ENCODE data around the gene SCYGR6. TPM values are rescaled to one million over a fixed set of nuclear protein-coding genes. Genes with fewer than 3 reads are reported as not detected.

SCYGR6 gene
- total RNA-seq, 2 donors from 2014 or later: not detected

GRCh38 chr2:227720680-227721079 lies 3.9 kb downstream of the SCYGR6 start:
- Histone ChIP-seq H3K27me3 (replicated peaks; ENCODE audit: insufficient read depth) (no peaks in the 10 kb centered on the region), H3K4me1 (replicated peaks) (no peaks in the 10 kb centered on the region), H3K9me3 (no peaks in the 10 kb centered on the region), H3K27ac (no peak overlapping the region), H3K4me3 (no peak overlapping the region), H3K36me3 (no peaks in the 10 kb centered on the region)
- 91% methylated on average over 4 of the region's 4 CpGs for WGBS
- no peak for DNase-seq (ENCODE audit: low spot score)
- intact Hi-C loops (cut with DNase I): no loop called here
- TF ChIP-seq POLR2AphosphoS5 (IDR thresholded peaks at IDR 0.05): no peak
- no peak for TF ChIP-seq CTCF (IDR thresholded peaks at IDR 0.05)
- no peak for TF ChIP-seq POLR2A (IDR thresholded peaks at IDR 0.05)

- Histone ChIP-seq H3K4me3 (no peak overlapping the region), H3K36me3 (no peaks in the 10 kb centered on the region), H3K27ac (no peak overlapping the region), H3K4me1 (replicated peaks) (no peaks in the 10 kb centered on the region), H3K9me3 (no peaks in the 10 kb centered on the region), H3K27me3 (replicated peaks; ENCODE audit: insufficient read depth) (no peaks in the 10 kb centered on the region)
- no peak for DNase-seq (ENCODE audit: low spot score)
- no peak for TF ChIP-seq POLR2A (IDR thresholded peaks at IDR 0.05)
- TF ChIP-seq CTCF (IDR thresholded peaks at IDR 0.05): no peak
- no peak for TF ChIP-seq POLR2AphosphoS5 (IDR thresholded peaks at IDR 0.05)
- intact Hi-C loops (cut with DNase I): no loop called here
- WGBS: 94% methylated on average over 4 of the region's 4 CpGs
Measured at GRCh38 chr2:227719641-227720040, 4.9 kb downstream of the SCYGR6 start.

- no peaks in the 10 kb centered on the region for H3K4me1 ChIP-seq (replicated peaks)
- no peaks in the 10 kb centered on the region for H3K36me3 ChIP-seq
- H3K27ac ChIP-seq: no peak within 1 kb of the TSS
- peak; percentile 58 for DNase-seq (ENCODE audit: low spot score)
- intact Hi-C loops (cut with DNase I): no loop called here
- no peaks in the 10 kb centered on the region for H3K9me3 ChIP-seq
- no peak for TF ChIP-seq CTCF (IDR thresholded peaks at IDR 0.05)
- no peak for TF ChIP-seq POLR2A (IDR thresholded peaks at IDR 0.05)
- TF ChIP-seq POLR2AphosphoS5 (IDR thresholded peaks at IDR 0.05): no peak
- H3K27me3 ChIP-seq (replicated peaks; ENCODE audit: insufficient read depth): no peaks in the 10 kb centered on the region
- 4% methylated on average over 35 of the region's 35 CpGs for WGBS
- peak within 1 kb of the TSS; percentile 7 to 28 for H3K4me3 ChIP-seq
Measured at GRCh38 chr2:227717687-227718567, 6.6 kb downstream of the SCYGR6 start, which contains the start of gene SLC19A3. TSS of gene SLC19A3 (minus strand) at chr2:227718028. CDS start at chr2:227702318, 15,710 bp downstream.

- Histone ChIP-seq H3K4me3 (no peak overlapping the region), H3K27ac (no peak overlapping the region), H3K27me3 (replicated peaks; ENCODE audit: insufficient read depth) (no peaks in the 10 kb centered on the region), H3K9me3 (no peaks in the 10 kb centered on the region), H3K4me1 (replicated peaks) (no peaks in the 10 kb centered on the region), H3K36me3 (no peaks in the 10 kb centered on the region)
- intact Hi-C loops (cut with DNase I): no loop called here
- no peak for DNase-seq (ENCODE audit: low spot score)
- no peak for TF ChIP-seq POLR2A (IDR thresholded peaks at IDR 0.05)
- TF ChIP-seq POLR2AphosphoS5 (IDR thresholded peaks at IDR 0.05): no peak
- TF ChIP-seq CTCF (IDR thresholded peaks at IDR 0.05): no peak
- WGBS: 100% methylated on average over 2 of the region's 2 CpGs
Measured at GRCh38 chr2:227716501-227716900, 8.1 kb downstream of the SCYGR6 start.

- intact Hi-C loops (cut with DNase I): no loop called here
Measured at GRCh38 chr2:227713291-227713690, 11.3 kb downstream of the SCYGR6 start.

More at GRCh38 chr2:227713291-227713690, 11.3 kb downstream of the SCYGR6 start:
- H3K27ac ChIP-seq: no peak overlapping the region
- H3K4me3 ChIP-seq: no peak overlapping the region
- 100% methylated on average over 1 of the region's 1 CpG for WGBS
- DNase-seq (ENCODE audit: low spot score): no peak
- no peaks in the 10 kb centered on the region for H3K27me3 ChIP-seq (replicated peaks; ENCODE audit: insufficient read depth)
- H3K4me1 ChIP-seq (replicated peaks): no peaks in the 10 kb centered on the region
- H3K36me3 ChIP-seq: no peaks in the 10 kb centered on the region
- TF ChIP-seq CTCF (IDR thresholded peaks at IDR 0.05): no peak
- TF ChIP-seq POLR2AphosphoS5 (IDR thresholded peaks at IDR 0.05): no peak
- no peak for TF ChIP-seq POLR2A (IDR thresholded peaks at IDR 0.05)
- no peaks in the 10 kb centered on the region for H3K9me3 ChIP-seq
